GM21737 (cell line): ENCODE data around the gene SLC6A20.

ENCODE experiments used
- ATAC-seq: cut with Tn5 transposase; IDR thresholded peaks from one replicate; pipeline ENCODE4 v1.9.1; 2021; ENCODE audit warnings: mild to moderate bottlenecking, moderate library complexity; ENCODE audit not compliant: unreplicated experiment

SLC6A20 gene

DNA sequence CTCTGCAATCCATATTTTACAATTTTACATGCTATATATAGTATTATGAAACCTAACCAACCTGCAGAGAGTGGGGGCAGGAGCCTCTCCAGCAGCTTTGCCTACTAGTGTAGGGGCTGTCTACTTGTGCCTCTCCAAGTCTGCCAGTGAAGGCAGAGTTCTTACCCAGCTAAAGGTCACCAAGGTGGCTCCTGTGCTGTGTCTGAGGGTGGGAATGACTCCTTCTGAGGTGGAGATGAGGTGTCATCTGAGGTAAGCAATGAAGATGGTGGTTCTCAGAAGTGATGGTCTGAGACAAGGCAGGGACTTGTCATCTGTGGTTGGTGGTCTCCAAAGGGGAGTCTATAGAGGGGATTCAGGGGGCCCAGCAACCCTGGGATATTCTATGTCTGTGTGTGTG, 59.6 kb downstream of the SLC6A20 start:
- ATAC-seq = no peak

DNA sequence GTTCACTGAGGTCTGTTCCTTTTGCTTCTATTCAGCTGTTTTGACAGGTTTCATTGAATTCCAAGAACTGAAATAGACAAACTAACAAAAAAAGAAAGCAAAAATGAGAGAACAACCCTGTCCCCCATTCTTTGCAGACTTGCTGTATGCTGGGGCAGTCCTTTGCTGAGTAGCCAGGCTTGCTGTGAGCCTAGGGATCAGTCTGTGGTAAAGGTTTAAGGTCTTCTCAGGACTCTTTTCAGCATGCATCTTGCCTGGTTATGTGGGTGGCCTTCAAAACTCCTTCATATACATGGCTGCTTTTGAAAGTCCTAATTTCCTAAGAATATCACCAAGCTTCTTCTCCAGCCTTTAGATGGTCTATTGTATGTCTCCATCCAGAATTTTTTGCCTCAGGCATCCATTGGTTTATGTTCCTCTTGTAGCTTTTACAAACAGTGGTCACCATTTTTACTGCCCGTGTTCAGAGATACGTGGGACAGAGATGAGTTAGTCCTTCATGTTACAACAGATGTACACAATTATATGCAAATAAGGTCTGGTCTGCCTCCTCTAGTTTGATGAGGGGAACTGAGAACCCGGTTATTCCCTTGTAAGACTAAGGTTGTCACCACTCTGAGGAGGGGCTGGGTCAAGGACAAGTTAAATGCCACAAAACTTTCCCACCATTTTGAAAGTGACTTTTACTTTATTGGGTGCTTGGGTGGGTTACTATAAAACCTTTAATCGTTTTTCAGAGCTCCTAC, 65.8 kb downstream of the SLC6A20 start:
- ATAC-seq = peak; percentile 69

- ATAC-seq = no peak
These were observed 66.7 kb downstream of the SLC6A20 start for GRCh38 chr3:45729614-45730013.

- no peak for ATAC-seq
These were observed 71.4 kb downstream of the SLC6A20 start for GRCh38 chr3:45724911-45725310.

- no peak for ATAC-seq
These were observed 76.5 kb downstream of the SLC6A20 start for GRCh38 chr3:45719655-45720487.

- no peak for ATAC-seq
These were observed 79.5 kb downstream of the SLC6A20 start for GRCh38 chr3:45716790-45717336.

- ATAC-seq = no peak
These were observed 80.4 kb downstream of the SLC6A20 start for GRCh38 chr3:45715945-45716344.

DNA sequence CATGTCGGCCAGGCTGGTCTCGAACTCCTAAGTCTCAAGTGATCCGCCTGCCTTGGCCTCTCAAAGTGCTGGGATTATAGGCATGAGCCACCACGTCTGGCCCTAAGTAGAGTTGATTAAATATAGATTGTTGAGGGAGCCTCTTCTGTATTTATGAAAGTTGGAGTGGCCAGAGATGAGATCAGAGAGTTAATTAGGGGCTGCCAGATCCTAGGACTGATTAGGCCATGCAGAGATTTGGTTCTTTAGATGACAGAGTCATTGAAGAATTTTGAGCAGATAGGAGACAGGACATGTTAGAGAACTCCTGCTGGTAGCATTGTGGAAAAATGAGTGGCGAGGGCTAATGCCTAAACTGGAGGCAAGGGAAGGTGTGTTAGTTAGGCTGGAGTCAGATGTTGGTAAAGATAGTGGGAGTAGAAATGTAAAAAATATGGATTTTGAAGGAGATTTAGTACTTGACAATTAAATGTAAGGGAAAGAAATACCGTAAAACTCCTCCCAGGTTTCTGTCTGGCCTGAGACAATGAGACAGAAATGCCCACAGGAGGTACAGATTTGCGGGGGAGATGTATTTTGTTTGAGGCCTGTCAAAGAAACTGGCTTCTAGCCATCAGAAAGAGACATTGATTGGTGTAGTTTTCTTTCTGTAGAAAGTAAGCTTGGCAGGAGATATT, 83.8 kb downstream of the SLC6A20 start:
- no peak for ATAC-seq

- ATAC-seq = no peak
These were observed 84.4 kb downstream of the SLC6A20 start for GRCh38 chr3:45711931-45712330.

GRCh38 chr3:45705839-45706808, 90.2 kb downstream of the SLC6A20 start:
- ATAC-seq = no peak
